Endothelial cell (in vitro differentiated cells): ENCODE measurements around the gene CCL17. TPM values are rescaled to one million over a fixed set of nuclear protein-coding genes. Genes with fewer than 3 reads are reported as not detected.

Experiments used
- DNase-seq: peaks from one replicate; pipeline ENCODE4 v3.0.0; 2021; ENCODE audit warnings: low spot score
- H3K27ac Mint-ChIP-seq: one replicate; pipeline ENCODE4 v1.8.0; 2021; ENCODE audit warnings: mixed read lengths, inconsistent platforms; ENCODE audit not compliant: unreplicated experiment
- H3K27me3 Mint-ChIP-seq: one replicate; pipeline ENCODE4 v1.8.0; 2021; ENCODE audit warnings: mild to moderate bottlenecking, moderate library complexity, mixed read lengths, inconsistent platforms; ENCODE audit not compliant: unreplicated experiment
- H3K36me3 Mint-ChIP-seq: one replicate; pipeline ENCODE4 v1.8.0; 2021; ENCODE audit warnings: mild to moderate bottlenecking, low read depth, mixed read lengths, inconsistent platforms; ENCODE audit not compliant: unreplicated experiment
- H3K4me1 Mint-ChIP-seq: one replicate; pipeline ENCODE4 v1.8.0; 2021; ENCODE audit warnings: mild to moderate bottlenecking, mixed read lengths, inconsistent platforms; ENCODE audit not compliant: unreplicated experiment
- H3K4me3 Mint-ChIP-seq: one replicate; pipeline ENCODE4 v1.8.0; 2021; ENCODE audit warnings: mild to moderate bottlenecking, mixed read lengths, inconsistent platforms; ENCODE audit not compliant: unreplicated experiment
- H3K9me3 Mint-ChIP-seq: one replicate; pipeline ENCODE4 v1.8.0; 2021; ENCODE audit warnings: mixed read lengths, inconsistent platforms; ENCODE audit not compliant: unreplicated experiment
- total RNA-seq: library from RNA; stranded (reverse); fragmentation: NEBNext Ultra II Directional; extraction: Animal tissue kit (Norgen Biotek cat#: 25700); gene quantifications from one replicate; pipeline ENCODE4 v1.2.1, GENCODE V29; 2021; ENCODE audit not compliant: unreplicated experiment
- TF ChIP-seq, protein P1 (sequence below): fragments of 200-600 bp; sonication (generic); IDR thresholded peaks from one replicate; pipeline ENCODE4 v1.5.0; 2021; ENCODE audit warnings: antibody characterized with exemption; ENCODE audit not compliant: unreplicated experiment

Gene CCL17
- total RNA-seq, 1 donor from 2014 or later = not detected

DNA sequence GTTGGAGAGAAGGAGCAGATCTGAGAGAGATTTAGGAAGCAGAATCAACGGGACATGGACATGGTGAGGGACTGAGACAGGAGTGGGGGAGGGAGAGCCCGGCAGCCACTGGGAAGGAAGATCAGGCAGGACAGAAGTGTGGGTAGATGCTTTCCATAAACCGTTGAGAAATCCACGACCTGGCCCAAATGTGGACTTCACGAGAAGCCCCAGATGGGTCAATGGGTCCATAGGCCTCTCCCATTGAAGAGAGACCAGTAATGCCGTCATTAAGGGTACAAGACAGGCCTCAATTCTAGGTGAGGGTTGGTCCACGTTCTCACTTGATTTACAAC lies 46.5 kb upstream of the CCL17 start:
- H3K4me1 Mint-ChIP-seq = no peaks in the 10 kb centered on the region
- H3K4me3 Mint-ChIP-seq = no peak overlapping the region
- H3K27me3 Mint-ChIP-seq = peaks cover 3% of the 10 kb centered on the region
- no peaks in the 10 kb centered on the region for H3K36me3 Mint-ChIP-seq
- no peaks in the 10 kb centered on the region for H3K9me3 Mint-ChIP-seq
- no peak overlapping the region for H3K27ac Mint-ChIP-seq
- TF ChIP-seq, protein P1, sequence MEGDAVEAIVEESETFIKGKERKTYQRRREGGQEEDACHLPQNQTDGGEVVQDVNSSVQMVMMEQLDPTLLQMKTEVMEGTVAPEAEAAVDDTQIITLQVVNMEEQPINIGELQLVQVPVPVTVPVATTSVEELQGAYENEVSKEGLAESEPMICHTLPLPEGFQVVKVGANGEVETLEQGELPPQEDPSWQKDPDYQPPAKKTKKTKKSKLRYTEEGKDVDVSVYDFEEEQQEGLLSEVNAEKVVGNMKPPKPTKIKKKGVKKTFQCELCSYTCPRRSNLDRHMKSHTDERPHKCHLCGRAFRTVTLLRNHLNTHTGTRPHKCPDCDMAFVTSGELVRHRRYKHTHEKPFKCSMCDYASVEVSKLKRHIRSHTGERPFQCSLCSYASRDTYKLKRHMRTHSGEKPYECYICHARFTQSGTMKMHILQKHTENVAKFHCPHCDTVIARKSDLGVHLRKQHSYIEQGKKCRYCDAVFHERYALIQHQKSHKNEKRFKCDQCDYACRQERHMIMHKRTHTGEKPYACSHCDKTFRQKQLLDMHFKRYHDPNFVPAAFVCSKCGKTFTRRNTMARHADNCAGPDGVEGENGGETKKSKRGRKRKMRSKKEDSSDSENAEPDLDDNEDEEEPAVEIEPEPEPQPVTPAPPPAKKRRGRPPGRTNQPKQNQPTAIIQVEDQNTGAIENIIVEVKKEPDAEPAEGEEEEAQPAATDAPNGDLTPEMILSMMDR = no peak
- no peak for DNase-seq

DNA sequence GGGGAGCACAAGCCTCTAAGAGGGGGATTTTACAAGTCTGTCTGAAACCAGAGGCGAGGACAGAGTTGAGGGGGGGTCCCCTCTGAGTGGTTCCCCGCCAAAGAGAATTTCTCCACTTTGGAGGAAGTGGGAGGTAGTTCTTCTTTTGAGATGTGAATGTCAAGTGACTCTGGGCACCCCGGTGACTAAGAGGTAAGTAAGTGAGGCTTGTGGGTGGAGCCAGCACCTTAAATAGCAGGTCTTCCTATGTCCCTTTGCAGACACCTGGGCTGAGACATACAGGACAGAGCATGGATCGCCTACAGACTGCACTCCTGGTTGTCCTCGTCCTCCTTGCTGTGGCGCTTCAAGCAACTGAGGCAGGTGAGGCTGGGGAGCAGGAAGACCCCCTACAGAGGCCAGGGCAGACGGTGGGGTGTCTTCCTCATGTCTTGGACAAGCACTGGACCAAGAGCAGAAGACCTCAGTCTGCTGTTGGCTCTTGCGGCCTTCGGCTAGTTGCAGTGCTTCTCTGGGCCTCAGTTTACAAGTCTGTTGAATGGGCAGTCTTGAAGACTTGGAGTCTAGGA lies 46.0 kb upstream of the CCL17 start, which contains the start of gene CCL22:
TSS of gene CCL22 (plus strand) at position 257 of the 569 bp plus-strand sequence. CDS start at position 291, 34 bp downstream.
- Mint-ChIP-seq H3K27me3 (peaks cover 5% of the 10 kb centered on the region), H3K36me3 (no peaks in the 10 kb centered on the region), H3K9me3 (no peaks in the 10 kb centered on the region), H3K4me1 (no peaks in the 10 kb centered on the region), H3K4me3 (no peak within 1 kb of the TSS), H3K27ac (peak within 1 kb of the TSS; percentile 50)
- DNase-seq = no peak
- TF ChIP-seq, protein P1 = no peak

DNA sequence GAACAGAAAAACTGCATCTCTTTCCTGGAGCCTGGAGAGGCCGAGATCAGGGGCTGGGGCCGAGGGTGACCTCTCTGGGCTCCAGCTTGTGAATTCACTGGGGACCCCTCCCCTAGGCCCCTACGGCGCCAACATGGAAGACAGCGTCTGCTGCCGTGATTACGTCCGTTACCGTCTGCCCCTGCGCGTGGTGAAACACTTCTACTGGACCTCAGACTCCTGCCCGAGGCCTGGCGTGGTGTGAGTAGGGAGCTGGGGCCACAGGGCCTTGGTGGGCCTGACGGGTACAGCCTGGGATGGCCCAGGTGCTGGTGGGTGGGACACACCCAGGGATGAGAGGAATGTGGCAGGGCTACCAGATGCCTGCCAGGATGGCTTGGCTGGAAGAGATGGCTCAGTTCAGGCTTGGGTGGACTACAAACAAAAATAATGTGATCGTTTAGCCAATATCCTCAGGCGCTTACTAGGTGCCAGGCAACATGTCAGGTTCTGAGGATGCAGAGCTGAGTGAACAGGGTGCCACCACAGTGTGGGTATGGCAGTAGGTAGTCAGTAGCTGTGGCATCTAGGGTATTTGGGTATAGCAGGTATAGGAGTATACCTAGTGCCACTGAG lies 44.1 kb upstream of the CCL17 start:
- Mint-ChIP-seq H3K36me3 (no peaks in the 10 kb centered on the region), H3K27me3 (peaks cover 7% of the 10 kb centered on the region), H3K27ac (no peak overlapping the region), H3K4me3 (no peak overlapping the region), H3K9me3 (no peaks in the 10 kb centered on the region), H3K4me1 (peaks cover 2% of the 10 kb centered on the region)
- TF ChIP-seq, protein P1 = no peak
- no peak for DNase-seq

DNA sequence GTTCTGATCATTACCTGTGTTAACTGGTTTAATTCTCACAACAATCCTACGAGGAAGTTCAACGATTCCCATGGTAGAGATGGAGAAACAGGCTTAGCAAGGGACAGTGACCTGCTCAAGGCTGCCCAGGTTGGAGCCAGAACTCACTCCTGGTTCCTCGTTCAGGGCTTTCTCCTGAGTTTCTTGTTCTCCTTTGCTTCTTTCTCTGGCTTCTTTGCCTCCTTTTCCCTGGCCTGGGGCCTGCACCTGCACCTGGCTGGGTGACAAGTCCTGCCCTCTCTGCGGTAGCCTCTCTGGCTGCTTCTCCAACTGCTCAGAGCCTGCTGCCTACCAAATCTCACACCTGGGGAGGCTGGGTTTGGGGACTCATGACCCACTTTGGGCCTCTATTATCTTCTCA lies 43.2 kb upstream of the CCL17 start:
- Mint-ChIP-seq H3K27me3 (peaks cover 7% of the 10 kb centered on the region), H3K27ac (no peak overlapping the region), H3K4me1 (peaks cover 7% of the 10 kb centered on the region), H3K36me3 (no peaks in the 10 kb centered on the region), H3K4me3 (no peak overlapping the region), H3K9me3 (no peaks in the 10 kb centered on the region)
- TF ChIP-seq, protein P1 = no peak
- DNase-seq = no peak

DNA sequence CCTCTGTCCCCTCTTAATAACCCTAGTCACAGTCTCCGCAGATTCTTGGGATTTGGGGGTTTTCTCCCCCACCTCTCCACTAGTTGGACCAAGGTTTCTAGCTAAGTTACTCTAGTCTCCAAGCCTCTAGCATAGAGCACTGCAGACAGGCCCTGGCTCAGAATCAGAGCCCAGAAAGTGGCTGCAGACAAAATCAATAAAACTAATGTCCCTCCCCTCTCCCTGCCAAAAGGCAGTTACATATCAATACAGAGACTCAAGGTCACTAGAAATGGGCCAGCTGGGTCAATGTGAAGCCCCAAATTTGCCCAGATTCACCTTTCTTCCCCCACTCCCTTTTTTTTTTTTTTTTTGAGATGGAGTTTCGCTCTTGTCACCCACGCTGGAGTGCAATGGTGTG lies 40.4 kb upstream of the CCL17 start:
- peaks cover 16% of the 10 kb centered on the region for H3K4me1 Mint-ChIP-seq
- H3K36me3 Mint-ChIP-seq = no peaks in the 10 kb centered on the region
- TF ChIP-seq, protein P1 = no peak

More for the DNA sequence above, 40.4 kb upstream of the CCL17 start:
- Mint-ChIP-seq H3K27ac (no peak overlapping the region), H3K27me3 (peaks cover 8% of the 10 kb centered on the region), H3K9me3 (no peaks in the 10 kb centered on the region), H3K4me3 (no peak overlapping the region)
- no peak for DNase-seq
